Measurements from ENCODE around the gene WAS.

WAS gene

GRCh38 chrX:48700951-48701653 is 17.5 kb downstream of the WAS start:
- no peaks in the 10 kb centered on the region for H3K4me1 ChIP-seq (ENCODE audit: insufficient read depth, low read length)
- peaks cover 25% of the 10 kb centered on the region for H3K36me3 ChIP-seq (ENCODE audit: insufficient read depth, low read length)
- H3K4me3 ChIP-seq (ENCODE audit: low read depth in 1 of 2, low read length in 2 of 2), result no peak overlapping the region
- no peak overlapping the region for H3K27ac ChIP-seq (ENCODE audit: low read depth, low read length)
- no peak overlapping the region for H3K9ac ChIP-seq (ENCODE audit: low read length)
- H3K9me3 ChIP-seq (ENCODE audit: low read length), result no peaks in the 10 kb centered on the region
- no peaks in the 10 kb centered on the region for H3K27me3 ChIP-seq (ENCODE audit: control insufficient read depth in 1 of 2, insufficient read depth in 2 of 2, low read length in 2 of 2)

- Histone ChIP-seq H3K27me3 (ENCODE audit: control insufficient read depth in 1 of 2, insufficient read depth in 2 of 2, low read length in 2 of 2) (no peaks in the 10 kb centered on the region), H3K27ac (ENCODE audit: low read depth, low read length) (no peak overlapping the region), H3K4me3 (ENCODE audit: low read depth in 1 of 2, low read length in 2 of 2) (no peak overlapping the region), H3K36me3 (ENCODE audit: insufficient read depth, low read length) (peaks cover 25% of the 10 kb centered on the region), H3K9me3 (ENCODE audit: low read length) (no peaks in the 10 kb centered on the region), H3K4me1 (ENCODE audit: insufficient read depth, low read length) (no peaks in the 10 kb centered on the region), H3K9ac (ENCODE audit: low read length) (no peak overlapping the region)
These were observed 18.4 kb downstream of the WAS start for GRCh38 chrX:48702032-48702431.

GRCh38 chrX:48702716-48703115 is 19.1 kb downstream of the WAS start:
- no peaks in the 10 kb centered on the region for H3K27me3 ChIP-seq (ENCODE audit: control insufficient read depth in 1 of 2, insufficient read depth in 2 of 2, low read length in 2 of 2)
- no peaks in the 10 kb centered on the region for H3K4me1 ChIP-seq (ENCODE audit: insufficient read depth, low read length)
- H3K4me3 ChIP-seq (ENCODE audit: low read depth in 1 of 2, low read length in 2 of 2), result no peak overlapping the region
- no peak overlapping the region for H3K9ac ChIP-seq (ENCODE audit: low read length)
- H3K27ac ChIP-seq (ENCODE audit: low read depth, low read length), result no peak overlapping the region
- peaks cover 25% of the 10 kb centered on the region for H3K36me3 ChIP-seq (ENCODE audit: insufficient read depth, low read length)
- no peaks in the 10 kb centered on the region for H3K9me3 ChIP-seq (ENCODE audit: low read length)

- no peaks in the 10 kb centered on the region for H3K4me1 ChIP-seq (ENCODE audit: insufficient read depth, low read length)
- no peaks in the 10 kb centered on the region for H3K9me3 ChIP-seq (ENCODE audit: low read length)
- H3K9ac ChIP-seq (ENCODE audit: low read length), result no peak overlapping the region
- H3K36me3 ChIP-seq (ENCODE audit: insufficient read depth, low read length), result peaks cover 25% of the 10 kb centered on the region
- no peak overlapping the region for H3K4me3 ChIP-seq (ENCODE audit: low read depth in 1 of 2, low read length in 2 of 2)
- no peaks in the 10 kb centered on the region for H3K27me3 ChIP-seq (ENCODE audit: control insufficient read depth in 1 of 2, insufficient read depth in 2 of 2, low read length in 2 of 2)
- H3K27ac ChIP-seq (ENCODE audit: low read depth, low read length), result no peak overlapping the region
These were observed 19.6 kb downstream of the WAS start for GRCh38 chrX:48703228-48703627.

- peaks cover 25% of the 10 kb centered on the region for H3K36me3 ChIP-seq (ENCODE audit: insufficient read depth, low read length)
- H3K4me3 ChIP-seq (ENCODE audit: low read depth in 1 of 2, low read length in 2 of 2), result no peak overlapping the region
- no peak overlapping the region for H3K9ac ChIP-seq (ENCODE audit: low read length)
- no peak overlapping the region for H3K27ac ChIP-seq (ENCODE audit: low read depth, low read length)
- H3K27me3 ChIP-seq (ENCODE audit: control insufficient read depth in 1 of 2, insufficient read depth in 2 of 2, low read length in 2 of 2), result no peaks in the 10 kb centered on the region
- H3K9me3 ChIP-seq (ENCODE audit: low read length), result no peaks in the 10 kb centered on the region
- H3K4me1 ChIP-seq (ENCODE audit: insufficient read depth, low read length), result no peaks in the 10 kb centered on the region
These were observed 20.3 kb downstream of the WAS start for GRCh38 chrX:48703642-48704481.

- Histone ChIP-seq H3K9ac (ENCODE audit: low read length) (no peak overlapping the region), H3K4me1 (ENCODE audit: insufficient read depth, low read length) (no peaks in the 10 kb centered on the region), H3K36me3 (ENCODE audit: insufficient read depth, low read length) (peaks cover 16% of the 10 kb centered on the region), H3K27me3 (ENCODE audit: control insufficient read depth in 1 of 2, insufficient read depth in 2 of 2, low read length in 2 of 2) (no peaks in the 10 kb centered on the region), H3K4me3 (ENCODE audit: low read depth in 1 of 2, low read length in 2 of 2) (no peak overlapping the region), H3K9me3 (ENCODE audit: low read length) (no peaks in the 10 kb centered on the region), H3K27ac (ENCODE audit: low read depth, low read length) (no peak overlapping the region)
These were observed 22.3 kb downstream of the WAS start for GRCh38 chrX:48705871-48706270.

GRCh38 chrX:48709522-48710112 is 26.0 kb downstream of the WAS start:
- Histone ChIP-seq H3K36me3 (ENCODE audit: insufficient read depth, low read length) (no peaks in the 10 kb centered on the region), H3K4me3 (ENCODE audit: low read depth in 1 of 2, low read length in 2 of 2) (no peak overlapping the region), H3K27me3 (ENCODE audit: control insufficient read depth in 1 of 2, insufficient read depth in 2 of 2, low read length in 2 of 2) (no peaks in the 10 kb centered on the region), H3K9me3 (ENCODE audit: low read length) (no peaks in the 10 kb centered on the region), H3K27ac (ENCODE audit: low read depth, low read length) (no peak overlapping the region), H3K9ac (ENCODE audit: low read length) (no peak overlapping the region), H3K4me1 (ENCODE audit: insufficient read depth, low read length) (no peaks in the 10 kb centered on the region)

GRCh38 chrX:48711162-48711928 is 27.7 kb downstream of the WAS start:
- Histone ChIP-seq H3K27ac (ENCODE audit: low read depth, low read length) (no peak overlapping the region), H3K27me3 (ENCODE audit: control insufficient read depth in 1 of 2, insufficient read depth in 2 of 2, low read length in 2 of 2) (no peaks in the 10 kb centered on the region), H3K4me3 (ENCODE audit: low read depth in 1 of 2, low read length in 2 of 2) (no peak overlapping the region), H3K9me3 (ENCODE audit: low read length) (no peaks in the 10 kb centered on the region), H3K36me3 (ENCODE audit: insufficient read depth, low read length) (no peaks in the 10 kb centered on the region), H3K9ac (ENCODE audit: low read length) (no peak overlapping the region), H3K4me1 (ENCODE audit: insufficient read depth, low read length) (no peaks in the 10 kb centered on the region)

GRCh38 chrX:48711929-48712505 is 28.4 kb downstream of the WAS start:
- H3K36me3 ChIP-seq (ENCODE audit: insufficient read depth, low read length), result no peaks in the 10 kb centered on the region
- H3K4me3 ChIP-seq (ENCODE audit: low read depth in 1 of 2, low read length in 2 of 2), result no peak overlapping the region
- no peaks in the 10 kb centered on the region for H3K9me3 ChIP-seq (ENCODE audit: low read length)
- no peaks in the 10 kb centered on the region for H3K27me3 ChIP-seq (ENCODE audit: control insufficient read depth in 1 of 2, insufficient read depth in 2 of 2, low read length in 2 of 2)
- H3K9ac ChIP-seq (ENCODE audit: low read length), result no peak overlapping the region
- H3K27ac ChIP-seq (ENCODE audit: low read depth, low read length), result no peak overlapping the region
- no peaks in the 10 kb centered on the region for H3K4me1 ChIP-seq (ENCODE audit: insufficient read depth, low read length)

GRCh38 chrX:48713847-48714246 is 30.2 kb downstream of the WAS start:
- Histone ChIP-seq H3K4me1 (ENCODE audit: insufficient read depth, low read length) (no peaks in the 10 kb centered on the region), H3K36me3 (ENCODE audit: insufficient read depth, low read length) (no peaks in the 10 kb centered on the region), H3K9ac (ENCODE audit: low read length) (no peak overlapping the region), H3K9me3 (ENCODE audit: low read length) (no peaks in the 10 kb centered on the region), H3K27ac (ENCODE audit: low read depth, low read length) (no peak overlapping the region), H3K4me3 (ENCODE audit: low read depth in 1 of 2, low read length in 2 of 2) (no peak overlapping the region), H3K27me3 (ENCODE audit: control insufficient read depth in 1 of 2, insufficient read depth in 2 of 2, low read length in 2 of 2) (no peaks in the 10 kb centered on the region)

- no peaks in the 10 kb centered on the region for H3K4me1 ChIP-seq (ENCODE audit: insufficient read depth, low read length)
- no peak overlapping the region for H3K4me3 ChIP-seq (ENCODE audit: low read depth in 1 of 2, low read length in 2 of 2)
- no peak overlapping the region for H3K9ac ChIP-seq (ENCODE audit: low read length)
- H3K27me3 ChIP-seq (ENCODE audit: control insufficient read depth in 1 of 2, insufficient read depth in 2 of 2, low read length in 2 of 2), result no peaks in the 10 kb centered on the region
- H3K9me3 ChIP-seq (ENCODE audit: low read length), result no peaks in the 10 kb centered on the region
- no peak overlapping the region for H3K27ac ChIP-seq (ENCODE audit: low read depth, low read length)
- H3K36me3 ChIP-seq (ENCODE audit: insufficient read depth, low read length), result no peaks in the 10 kb centered on the region
These were observed 31.0 kb downstream of the WAS start for GRCh38 chrX:48714573-48714972.
